ENCODE data around the gene TCF3.

Gene TCF3

DNA sequence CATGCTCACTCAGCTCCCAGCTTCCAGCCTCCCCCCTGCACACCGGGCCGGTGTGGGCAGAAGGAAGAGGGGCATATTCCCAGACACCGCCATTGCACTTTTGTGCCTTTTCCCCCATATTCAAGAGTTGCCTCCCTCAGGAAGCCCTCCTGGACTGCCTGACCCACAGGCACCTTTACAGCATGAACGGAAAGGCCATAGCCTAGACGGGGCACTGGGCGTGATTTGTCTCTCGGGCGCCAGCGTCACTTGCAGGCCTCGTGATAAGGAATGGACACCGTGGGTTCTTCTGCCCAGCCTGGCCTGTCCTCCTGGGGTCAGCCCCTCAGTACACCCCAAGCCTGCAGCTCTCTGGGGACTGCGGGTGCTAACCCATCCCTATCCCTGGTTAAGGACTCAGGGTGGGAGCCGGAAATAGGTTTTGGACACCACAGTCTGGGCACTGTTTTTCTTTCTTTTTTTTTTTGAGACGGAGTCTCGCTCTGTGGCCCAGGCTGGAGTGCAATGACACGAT is 46.2 kb downstream of the TCF3 start:
- in situ Hi-C loops (cut with MboI; ENCODE audit: low pct_unique_long_range_greater_than_20kb, low sequenced_read_pairs, unreplicated experiment), result no loop called here
- TF ChIP-seq, protein P1, sequence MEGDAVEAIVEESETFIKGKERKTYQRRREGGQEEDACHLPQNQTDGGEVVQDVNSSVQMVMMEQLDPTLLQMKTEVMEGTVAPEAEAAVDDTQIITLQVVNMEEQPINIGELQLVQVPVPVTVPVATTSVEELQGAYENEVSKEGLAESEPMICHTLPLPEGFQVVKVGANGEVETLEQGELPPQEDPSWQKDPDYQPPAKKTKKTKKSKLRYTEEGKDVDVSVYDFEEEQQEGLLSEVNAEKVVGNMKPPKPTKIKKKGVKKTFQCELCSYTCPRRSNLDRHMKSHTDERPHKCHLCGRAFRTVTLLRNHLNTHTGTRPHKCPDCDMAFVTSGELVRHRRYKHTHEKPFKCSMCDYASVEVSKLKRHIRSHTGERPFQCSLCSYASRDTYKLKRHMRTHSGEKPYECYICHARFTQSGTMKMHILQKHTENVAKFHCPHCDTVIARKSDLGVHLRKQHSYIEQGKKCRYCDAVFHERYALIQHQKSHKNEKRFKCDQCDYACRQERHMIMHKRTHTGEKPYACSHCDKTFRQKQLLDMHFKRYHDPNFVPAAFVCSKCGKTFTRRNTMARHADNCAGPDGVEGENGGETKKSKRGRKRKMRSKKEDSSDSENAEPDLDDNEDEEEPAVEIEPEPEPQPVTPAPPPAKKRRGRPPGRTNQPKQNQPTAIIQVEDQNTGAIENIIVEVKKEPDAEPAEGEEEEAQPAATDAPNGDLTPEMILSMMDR (IDR thresholded peaks at IDR 0.05; ENCODE audit: extremely low read depth, insufficient read depth, missing control alignments), result no peak
- DNase-seq (ENCODE audit: low spot score), result no peak

DNA sequence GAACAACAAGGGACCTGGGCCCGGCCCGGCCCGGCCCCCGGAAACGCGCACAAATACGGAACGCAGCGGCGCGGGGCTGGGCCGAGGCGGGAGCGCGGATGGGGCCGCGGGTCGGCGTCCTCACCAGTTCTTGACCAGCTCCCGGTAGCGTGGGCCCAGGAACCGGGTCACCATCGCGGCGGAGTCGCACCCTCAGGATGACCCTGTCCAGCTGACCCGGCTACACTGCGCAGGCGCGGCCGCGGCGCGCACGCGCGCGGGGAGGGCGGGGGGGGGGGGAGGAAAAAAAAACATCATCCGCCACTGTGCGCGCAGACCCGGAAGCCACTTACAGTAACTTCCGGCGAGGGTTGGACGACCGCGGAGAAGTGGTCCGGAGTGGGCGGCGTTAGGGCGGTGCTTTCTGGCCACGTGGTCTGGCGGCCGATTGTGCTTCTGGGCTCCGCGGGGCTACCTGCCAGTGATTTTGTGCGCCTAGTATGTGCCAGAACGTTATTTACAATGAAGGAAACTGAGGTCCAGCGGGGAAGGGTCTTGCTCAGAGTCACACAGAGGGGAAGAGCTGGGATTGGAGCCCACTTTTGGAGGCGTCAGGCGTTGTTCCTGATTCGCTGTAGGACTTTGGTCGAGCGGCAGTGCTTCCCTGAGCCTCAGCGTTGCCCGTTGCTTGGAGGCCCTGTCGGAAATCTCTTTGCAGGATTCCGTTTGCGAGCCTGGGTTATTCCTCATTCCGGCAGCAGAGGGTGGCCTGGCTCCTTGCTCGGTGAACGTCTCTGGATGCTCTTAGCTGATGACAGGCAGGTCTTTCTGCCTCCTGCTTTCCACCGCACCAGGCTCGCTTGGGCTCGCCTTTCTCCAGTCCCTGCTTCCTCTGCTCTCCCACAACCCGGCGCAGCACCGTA is 46.9 kb downstream of the TCF3 start, which contains the start of gene UQCR11:
TSS of gene UQCR11 (minus strand) at position 227 of the 902 bp plus-strand sequence. CDS start at position 174, 53 bp downstream.
- in situ Hi-C loops (cut with MboI; ENCODE audit: low pct_unique_long_range_greater_than_20kb, low sequenced_read_pairs, unreplicated experiment), result no loop called here
- DNase-seq (ENCODE audit: low spot score), result peak; percentile 99
- TF ChIP-seq, protein P1 (IDR thresholded peaks at IDR 0.05; ENCODE audit: extremely low read depth, insufficient read depth, missing control alignments), result peak; percentile 52

DNA sequence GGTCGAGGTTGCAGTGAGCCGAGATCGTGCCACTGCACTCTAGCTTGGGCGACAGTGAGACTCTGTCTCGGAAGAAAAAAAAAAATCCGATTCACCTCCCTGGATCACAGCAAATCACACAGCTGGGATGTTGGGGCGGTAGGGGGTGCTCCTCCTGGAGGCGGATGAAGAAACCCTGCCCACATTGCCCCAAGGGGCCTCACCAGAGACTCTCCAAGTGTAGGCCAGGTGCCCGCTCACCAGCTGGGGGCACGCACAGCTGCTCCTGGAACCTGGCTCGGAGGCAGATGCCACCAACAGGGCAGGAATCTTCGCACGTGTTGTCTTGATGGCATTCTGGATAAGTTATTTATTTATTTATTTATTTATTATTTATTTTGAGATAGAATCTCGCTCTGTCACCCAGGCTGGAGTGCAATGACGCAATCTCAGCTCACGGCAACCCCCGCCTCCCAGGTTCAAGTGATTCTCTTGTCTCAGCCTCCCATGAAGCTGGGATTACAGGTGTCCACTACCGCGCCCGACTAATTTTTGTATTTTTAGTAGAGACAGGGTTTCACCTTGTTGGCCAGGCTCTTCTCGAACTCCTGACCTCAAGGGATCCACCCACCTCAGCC is 50.2 kb downstream of the TCF3 start:
- in situ Hi-C loops (cut with MboI; ENCODE audit: low pct_unique_long_range_greater_than_20kb, low sequenced_read_pairs, unreplicated experiment), result no loop called here
- DNase-seq (ENCODE audit: low spot score), result no peak
- TF ChIP-seq, protein P1 (IDR thresholded peaks at IDR 0.05; ENCODE audit: extremely low read depth, insufficient read depth, missing control alignments), result no peak

DNA sequence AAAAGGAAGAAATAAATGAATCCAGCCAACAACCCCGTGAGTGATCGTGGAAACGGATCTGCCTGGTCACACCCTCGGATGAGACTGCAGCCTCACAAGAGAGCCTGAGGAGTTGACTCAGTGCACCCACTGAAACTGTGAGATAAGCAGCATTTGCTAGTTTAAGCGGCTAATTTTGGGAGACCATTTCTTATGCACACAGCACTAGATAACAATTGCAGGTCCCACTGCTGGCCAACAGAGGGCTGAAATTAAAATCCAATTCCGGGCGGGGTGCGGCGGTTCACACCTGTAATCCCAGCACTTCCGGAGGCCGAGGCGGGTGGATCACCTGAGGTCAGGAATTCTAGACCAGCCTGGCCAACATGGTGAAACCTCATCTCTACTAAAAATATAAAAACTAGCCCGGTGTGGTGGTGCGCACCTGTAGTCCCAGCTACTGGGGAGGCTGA is 50.8 kb downstream of the TCF3 start:
- no peak for DNase-seq (ENCODE audit: low spot score)
- TF ChIP-seq, protein P1 (IDR thresholded peaks at IDR 0.05; ENCODE audit: extremely low read depth, insufficient read depth, missing control alignments), result no peak
- in situ Hi-C loops (cut with MboI; ENCODE audit: low pct_unique_long_range_greater_than_20kb, low sequenced_read_pairs, unreplicated experiment), result no loop called here

DNA sequence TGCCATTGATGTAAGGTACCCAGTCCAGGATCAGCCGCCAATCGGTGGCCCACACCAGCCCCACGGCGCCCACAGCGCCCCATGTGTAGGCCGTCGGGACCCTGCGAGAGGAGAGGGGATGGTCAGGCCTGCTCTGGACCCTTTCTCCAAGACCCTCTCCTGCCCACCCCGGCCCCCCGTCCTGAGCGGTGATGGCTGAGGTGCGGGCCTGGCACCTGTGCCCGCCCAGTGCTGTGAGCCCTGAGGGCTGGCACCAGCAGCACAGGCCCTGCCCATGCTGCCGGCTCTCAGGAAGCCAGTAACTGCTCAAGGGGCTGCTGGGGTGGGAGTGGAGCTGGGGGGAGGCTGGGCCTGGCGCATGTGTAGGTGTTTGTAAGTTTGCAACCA is 53.0 kb downstream of the TCF3 start:
- no peak for DNase-seq (ENCODE audit: low spot score)
- in situ Hi-C loops (cut with MboI; ENCODE audit: low pct_unique_long_range_greater_than_20kb, low sequenced_read_pairs, unreplicated experiment), result no loop called here
- TF ChIP-seq, protein P1 (IDR thresholded peaks at IDR 0.05; ENCODE audit: extremely low read depth, insufficient read depth, missing control alignments), result no peak

DNA sequence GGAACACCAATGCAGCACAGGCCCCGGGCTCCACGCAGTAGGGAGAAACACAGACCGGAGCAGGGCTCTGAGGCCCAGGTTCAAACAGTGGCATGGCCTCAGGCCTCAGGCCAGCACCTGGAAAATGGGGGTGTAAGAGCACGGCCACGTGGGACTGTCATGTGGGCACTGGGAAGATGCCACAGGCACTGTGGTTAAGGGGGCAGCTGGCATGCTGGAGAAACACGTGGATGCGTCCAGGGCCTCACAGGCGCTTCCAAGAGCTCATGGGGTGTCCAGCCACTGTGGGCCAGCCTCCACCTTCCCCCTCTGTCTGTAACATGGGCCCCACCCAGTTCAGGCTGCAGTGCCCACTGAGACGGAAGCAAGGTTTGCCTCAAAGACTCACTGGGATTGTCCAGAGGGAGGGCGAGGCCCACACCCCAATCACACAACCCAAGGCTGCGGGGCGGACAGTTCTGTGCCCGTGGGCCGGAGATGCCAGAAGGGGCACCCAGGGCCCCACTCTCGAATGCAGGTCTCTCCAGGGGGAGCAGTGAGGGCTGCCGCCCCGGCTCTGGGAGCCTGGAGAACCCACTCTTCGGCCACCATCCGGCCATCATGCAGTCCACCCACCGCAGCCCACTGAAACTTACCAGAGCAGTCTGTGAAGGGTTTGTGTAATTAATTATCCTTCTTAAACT is 53.5 kb downstream of the TCF3 start:
- in situ Hi-C loops (cut with MboI; ENCODE audit: low pct_unique_long_range_greater_than_20kb, low sequenced_read_pairs, unreplicated experiment), result no loop called here
- DNase-seq (ENCODE audit: low spot score), result no peak
- TF ChIP-seq, protein P1 (IDR thresholded peaks at IDR 0.05; ENCODE audit: extremely low read depth, insufficient read depth, missing control alignments), result no peak
